ENCODE measurements around the gene CNR1.
"Not testable (repeated sequence)": the region's sequence is repeated elsewhere in the genome, so short reads cannot be mapped to it uniquely, and the experiment has no call there.

Gene CNR1

GRCh38 chr6:88165844-88166492 lies at the start of gene CNR1:
Gene CNR1, minus strand, starts transcription at chr6:88166347. Its CDS starts 21,073 bp downstream, at chr6:88145274.
- no peak for DNase-seq (ENCODE audit: low read depth)

GRCh38 chr6:88211446-88211845 lies 45.3 kb upstream of the CNR1 start:
- no peak for DNase-seq (ENCODE audit: low read depth)

- no peak for DNase-seq (ENCODE audit: low read depth)
Measured at GRCh38 chr6:88209301-88209700, 43.2 kb upstream of the CNR1 start.

GRCh38 chr6:88208726-88209125 lies 42.6 kb upstream of the CNR1 start:
- no peak for DNase-seq (ENCODE audit: low read depth)

- DNase-seq (ENCODE audit: low read depth) = not testable (repeated sequence)
Measured at GRCh38 chr6:88201734-88202133, 35.6 kb upstream of the CNR1 start.

GRCh38 chr6:88184921-88185320 lies 18.8 kb upstream of the CNR1 start:
- DNase-seq (ENCODE audit: low read depth) = no peak

- DNase-seq (ENCODE audit: low read depth) = no peak
Measured at GRCh38 chr6:88183471-88183870, 17.3 kb upstream of the CNR1 start.

- DNase-seq (ENCODE audit: low read depth) = no peak
Measured at GRCh38 chr6:88179692-88180091, 13.5 kb upstream of the CNR1 start.

- no peak for DNase-seq (ENCODE audit: low read depth)
Measured at GRCh38 chr6:88177961-88178464, 11.9 kb upstream of the CNR1 start.

- no peak for DNase-seq (ENCODE audit: low read depth)
Measured at GRCh38 chr6:88174906-88175305, 8.8 kb upstream of the CNR1 start.

GRCh38 chr6:88171312-88171711 lies 5.2 kb upstream of the CNR1 start:
- no peak for DNase-seq (ENCODE audit: low read depth)

GRCh38 chr6:88168362-88168761 lies 2.2 kb upstream of the CNR1 start:
- no peak for DNase-seq (ENCODE audit: low read depth)

GRCh38 chr6:88167352-88167937 lies 1.3 kb upstream of the CNR1 start:
- no peak for DNase-seq (ENCODE audit: low read depth)

GRCh38 chr6:88166493-88167351 lies 575 bp upstream of the CNR1 start:
- DNase-seq (ENCODE audit: low read depth) = no peak

GRCh38 chr6:88165087-88165843 lies 882 bp downstream of the CNR1 start:
- DNase-seq (ENCODE audit: low read depth) = no peak

GRCh38 chr6:88164061-88164460 lies 2.1 kb downstream of the CNR1 start:
- no peak for DNase-seq (ENCODE audit: low read depth)

GRCh38 chr6:88163616-88164015 lies 2.5 kb downstream of the CNR1 start:
- no peak for DNase-seq (ENCODE audit: low read depth)

- DNase-seq (ENCODE audit: low read depth) = no peak
Measured at GRCh38 chr6:88161940-88162339, 4.2 kb downstream of the CNR1 start.

- DNase-seq (ENCODE audit: low read depth) = no peak
Measured at GRCh38 chr6:88157106-88157505, 9.0 kb downstream of the CNR1 start.

- no peak for DNase-seq (ENCODE audit: low read depth)
Measured at GRCh38 chr6:88145298-88145963, 20.7 kb downstream of the CNR1 start.

GRCh38 chr6:88144637-88145297 lies 21.4 kb downstream of the CNR1 start:
- no peak for DNase-seq (ENCODE audit: low read depth)

Measured in non-pigmented ciliary epithelial cell (primary cell).